NCI-H524 (cell line): ENCODE measurements around the gene CCNY.

Experiments
- DNase-seq, 2 experiments: peaks; one replicate each; lab custom pipeline; 2025; lab: John Stamatoyannopoulos, UW

The CCNY gene

DNA sequence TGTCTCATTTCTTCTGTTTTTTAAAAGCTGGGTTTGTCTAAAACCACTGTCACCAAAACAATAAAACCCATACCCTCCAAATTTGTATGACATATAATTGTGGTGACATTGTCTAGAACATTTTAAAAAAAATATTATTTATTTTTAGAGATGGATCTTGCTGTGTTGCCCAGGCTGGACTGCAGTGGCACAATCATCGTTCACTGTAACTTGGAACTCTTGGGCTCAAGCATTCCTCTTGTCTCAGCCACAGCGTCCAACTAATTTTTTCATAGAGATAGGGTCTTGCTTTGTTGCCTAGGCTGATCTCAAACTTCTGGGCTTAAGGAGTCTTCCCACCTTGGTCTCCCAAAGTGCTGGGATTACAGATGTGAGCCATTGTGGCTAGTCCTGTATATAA is 116.5 kb downstream of the CCNY start:
- DNase-seq: no peak

GRCh38 chr10:35453855-35454532 is 117.7 kb downstream of the CCNY start:
- no peak for DNase-seq

DNA sequence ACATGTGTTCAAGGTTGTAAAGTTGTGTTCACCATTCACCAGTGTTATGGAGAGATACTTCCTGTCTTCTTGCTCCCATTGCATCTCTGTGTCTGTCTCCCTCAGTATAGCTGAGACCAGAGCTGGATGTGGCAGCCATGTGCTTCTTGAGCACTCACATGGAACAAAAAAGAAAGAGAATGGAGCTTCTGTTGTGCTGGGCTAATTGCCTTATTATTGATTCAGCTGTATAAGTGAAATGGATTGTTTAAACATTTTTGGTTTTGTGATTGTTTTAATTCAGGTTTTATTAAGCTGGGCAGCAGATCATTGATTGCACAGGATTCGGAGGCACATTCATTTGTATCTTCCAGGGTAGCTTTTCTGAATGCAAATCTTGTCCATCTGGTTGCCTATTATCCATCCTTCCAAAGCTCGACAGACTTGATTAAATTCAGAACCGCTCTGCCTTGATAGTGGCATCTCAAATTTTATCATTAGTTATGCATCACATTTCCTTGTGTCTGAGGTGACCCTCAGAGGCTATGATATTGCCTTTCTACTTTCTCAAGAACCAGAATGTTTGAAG is 119.9 kb downstream of the CCNY start:
- peak in 1 of 2 experiments; percentile 47 for DNase-seq

GRCh38 chr10:35456784-35457183 is 120.5 kb downstream of the CCNY start:
- no peak for DNase-seq

DNA sequence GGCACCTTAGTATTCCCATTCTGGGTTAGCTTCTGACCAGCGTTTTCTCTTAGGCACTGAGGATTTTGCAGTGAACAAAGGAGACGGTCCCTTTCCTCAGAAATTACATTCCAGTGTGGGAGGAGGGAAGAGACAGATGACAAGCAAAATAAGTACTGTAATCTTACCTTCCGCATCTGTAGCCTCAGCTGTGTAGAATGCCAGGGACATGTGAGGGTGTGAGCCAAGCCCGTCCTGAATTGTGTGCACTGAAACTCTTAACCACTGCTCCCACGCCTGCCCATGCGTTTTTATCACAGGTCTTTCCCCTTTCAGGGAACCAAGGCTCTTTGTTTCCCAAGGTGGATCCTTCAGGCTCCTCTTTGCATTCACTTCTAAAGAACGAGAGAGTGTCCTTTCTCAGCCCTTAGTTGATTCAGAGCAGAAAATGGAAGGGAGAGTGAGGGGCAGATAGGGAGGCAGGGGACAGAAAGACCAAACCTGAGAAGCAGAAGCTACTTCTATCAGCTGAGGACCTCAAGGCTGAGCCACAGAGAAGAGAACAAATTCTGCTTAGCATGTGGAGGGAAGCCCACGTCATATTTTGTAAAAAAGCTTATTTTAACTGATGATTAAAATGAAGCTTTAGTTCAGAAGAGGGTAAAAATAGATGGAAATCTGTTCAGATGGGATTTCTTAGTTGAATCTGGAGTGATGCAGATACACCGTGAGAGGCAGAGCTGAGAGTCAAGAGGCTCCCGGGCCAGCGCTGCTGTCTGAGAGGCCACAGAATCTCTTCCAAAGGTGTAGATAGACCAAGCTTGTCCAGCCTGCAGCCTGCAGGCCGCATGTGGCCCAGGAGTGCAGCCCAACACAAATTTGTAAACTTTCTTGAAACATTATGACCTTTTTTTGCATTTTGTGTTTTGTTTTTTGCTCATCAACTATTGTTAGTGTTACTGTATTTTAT is 122.5 kb downstream of the CCNY start:
- DNase-seq: peak; percentile 27 to 78

DNA sequence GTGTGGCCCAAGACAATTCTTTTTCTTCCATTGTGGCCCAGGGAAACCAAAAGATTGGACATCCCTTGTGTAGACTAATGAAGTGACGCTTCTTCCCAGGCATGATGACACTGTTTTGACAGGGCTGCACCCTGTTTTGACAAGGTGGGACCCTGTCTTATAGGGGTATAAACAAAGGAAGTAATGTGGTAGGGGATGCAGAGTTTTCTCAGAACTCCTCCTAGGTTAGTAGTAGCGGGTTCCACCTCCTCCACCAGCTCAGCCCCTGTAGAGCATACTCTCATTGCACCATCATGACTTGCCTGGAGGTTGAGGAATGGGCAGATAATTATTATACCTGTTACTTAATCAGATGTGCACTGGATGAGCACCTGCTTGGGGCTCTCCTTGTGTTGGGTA is 123.1 kb downstream of the CCNY start:
- no peak for DNase-seq

DNA sequence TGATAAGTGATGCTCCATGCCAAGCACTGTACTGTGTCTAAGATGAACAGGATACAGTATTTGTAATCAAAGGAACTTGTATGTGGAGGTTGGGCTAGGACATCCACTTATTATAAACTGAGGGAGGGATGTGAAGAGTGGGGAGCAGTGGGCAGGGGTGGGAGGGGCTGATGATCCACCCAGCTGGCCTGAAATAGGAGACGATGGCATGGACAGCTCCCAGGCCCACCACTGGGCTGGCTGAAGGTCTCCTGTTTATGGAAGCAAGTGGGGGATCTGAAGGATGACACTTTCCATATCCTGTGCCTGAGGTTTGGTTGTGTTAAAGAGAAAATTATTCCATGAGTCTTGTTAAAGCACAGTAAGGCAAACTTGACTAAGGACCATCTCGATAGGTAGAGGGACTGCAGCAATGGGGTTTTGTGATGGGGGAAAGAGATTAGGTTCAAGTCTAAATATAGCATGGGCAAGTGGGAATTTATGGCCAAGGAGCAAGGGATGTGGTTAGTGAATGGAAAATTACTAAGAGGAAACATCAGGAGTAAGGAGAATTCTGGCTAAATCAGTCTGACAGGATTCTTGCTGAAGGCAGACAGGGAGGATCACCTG is 124.6 kb downstream of the CCNY start:
- no peak for DNase-seq

DNA sequence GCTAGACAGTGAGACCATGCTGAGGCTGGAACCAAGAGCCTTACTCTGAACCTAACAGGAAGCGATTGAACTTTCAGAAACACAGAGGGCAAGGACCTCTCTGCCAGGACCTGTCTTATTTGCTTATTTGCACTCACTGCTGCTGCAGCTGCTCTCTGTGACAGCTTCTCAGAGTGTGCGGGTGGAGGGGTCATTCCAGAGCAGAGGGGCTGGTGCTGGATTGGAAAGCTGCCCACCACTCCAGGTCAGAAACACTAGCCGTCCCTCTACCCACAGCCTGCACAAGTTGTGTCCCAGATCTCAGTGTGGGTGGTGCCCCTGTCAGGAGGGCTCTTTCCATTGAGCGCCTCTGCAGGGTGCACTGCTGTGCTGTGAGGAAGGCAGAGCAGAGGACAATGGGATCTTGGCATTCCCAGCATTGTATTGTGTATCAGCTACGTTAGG is 126.2 kb downstream of the CCNY start:
- DNase-seq: no peak

- DNase-seq: no peak
Observed at GRCh38 chr10:35463105-35463867, 127.0 kb downstream of the CCNY start.

DNA sequence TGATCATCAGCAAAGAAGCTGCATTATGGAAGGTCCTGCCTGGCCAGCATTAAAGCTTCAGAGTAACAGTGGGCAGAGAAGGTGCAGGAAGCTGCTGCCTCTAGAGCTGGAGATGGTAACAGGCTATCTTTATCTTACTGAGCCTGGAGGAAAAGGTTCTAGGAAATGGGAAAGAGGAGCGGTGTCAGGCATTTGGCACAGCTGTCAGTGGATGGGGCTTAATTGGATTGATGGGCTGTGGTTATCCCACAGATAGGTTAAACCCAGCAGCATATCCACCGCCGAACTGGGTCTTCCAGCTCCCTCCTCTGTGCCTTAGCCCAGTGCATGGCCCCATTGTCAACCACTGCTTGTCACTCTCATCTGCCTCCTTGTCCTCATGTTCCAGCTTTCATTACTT is 127.6 kb downstream of the CCNY start:
- DNase-seq: peak in 1 of 2 experiments; percentile 60

GRCh38 chr10:35464825-35465456 is 128.6 kb downstream of the CCNY start:
- no peak for DNase-seq

- no peak for DNase-seq
Observed at GRCh38 chr10:35465673-35466072, 129.4 kb downstream of the CCNY start.

- no peak for DNase-seq
Observed at GRCh38 chr10:35466170-35466569, 129.9 kb downstream of the CCNY start.

DNA sequence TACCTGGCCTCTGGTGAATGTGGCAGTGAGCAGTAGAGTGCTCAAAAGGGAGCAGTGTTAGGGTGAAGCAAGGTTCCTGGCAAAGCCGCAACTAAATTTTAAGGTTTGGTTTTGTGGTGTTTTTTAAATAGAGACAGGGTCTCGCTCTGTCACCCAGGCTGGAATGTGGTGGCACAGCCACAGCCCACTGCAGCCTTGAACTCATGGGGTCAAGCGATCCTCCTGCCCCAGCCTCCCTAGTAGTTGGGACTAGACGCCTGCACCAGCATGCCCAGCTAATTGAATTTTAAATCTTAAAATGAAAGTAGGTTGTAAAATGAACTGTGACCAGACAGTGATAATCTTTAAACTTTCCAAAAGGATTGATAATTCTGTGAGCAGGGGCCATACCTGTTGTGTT is 130.4 kb downstream of the CCNY start:
- no peak for DNase-seq

DNA sequence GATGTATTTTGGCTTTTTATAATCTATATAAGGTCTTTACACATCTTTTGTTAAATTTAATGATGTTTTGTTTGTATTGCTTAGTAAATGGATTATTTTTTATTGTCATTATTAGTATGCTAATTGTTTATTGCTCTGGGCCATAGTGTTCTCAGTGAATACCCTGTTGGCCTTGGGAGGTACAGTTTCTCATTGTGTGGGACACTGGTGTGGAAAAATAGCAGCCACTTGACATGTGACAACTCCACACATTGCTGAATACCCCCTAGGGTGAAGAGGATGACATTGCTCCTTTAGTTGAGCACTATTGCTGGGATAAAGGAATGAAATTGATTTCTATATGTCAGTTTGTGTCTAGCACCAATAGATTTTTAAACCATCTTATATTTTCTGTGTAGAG is 130.9 kb downstream of the CCNY start:
- DNase-seq: no peak

GRCh38 chr10:35470248-35470924 is 134.1 kb downstream of the CCNY start:
- no peak for DNase-seq

DNA sequence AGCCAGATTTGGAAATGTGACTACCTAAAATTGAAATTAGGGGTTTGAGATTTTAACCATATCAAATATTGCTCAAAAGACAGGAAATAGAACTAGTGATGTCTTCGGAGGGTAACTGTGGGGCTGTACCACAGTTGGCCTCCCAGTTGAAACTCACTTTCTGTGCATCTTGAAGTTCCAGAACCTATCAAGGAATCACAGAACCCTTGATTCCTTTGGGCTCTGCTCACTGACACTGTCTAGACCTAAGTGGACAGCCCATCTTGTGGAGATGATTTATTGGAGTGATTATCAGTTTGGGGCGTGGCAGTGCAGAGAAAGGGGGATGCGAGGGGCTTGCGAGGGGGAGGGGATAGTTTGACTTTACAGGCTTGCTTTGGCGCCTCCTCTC is 134.6 kb downstream of the CCNY start:
- DNase-seq: no peak

DNA sequence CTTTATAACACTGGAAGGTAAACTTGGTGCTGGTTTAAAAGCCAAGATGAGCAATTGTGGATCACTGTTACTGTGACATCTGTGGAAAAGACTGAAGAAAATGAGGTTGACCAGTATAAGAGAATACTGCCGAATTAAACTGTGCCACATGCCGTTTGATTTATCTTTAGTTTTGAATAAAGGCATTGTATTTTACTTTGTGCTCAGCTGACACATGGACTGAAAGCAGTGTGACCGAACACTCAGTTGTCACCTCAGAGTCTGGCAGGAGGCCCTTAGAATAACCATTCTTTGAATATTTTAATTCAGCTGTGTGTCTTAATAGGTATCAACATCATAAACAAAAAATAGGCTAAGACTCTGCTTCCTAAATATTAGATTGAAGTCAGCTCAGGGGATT is 135.1 kb downstream of the CCNY start:
- no peak for DNase-seq

GRCh38 chr10:35480142-35480541 is 143.8 kb downstream of the CCNY start:
- DNase-seq: no peak

GRCh38 chr10:35481413-35481812 is 145.1 kb downstream of the CCNY start:
- peak in 1 of 2 experiments; percentile 10 for DNase-seq
